ENCODE results near the gene WSCD2. TPM values are rescaled to one million over a fixed set of nuclear protein-coding genes. Genes with fewer than 3 reads are reported as not detected.

Gene WSCD2
- total RNA-seq, 2 experiments from 2014 or later: not detected

GRCh38 chr12:108289350-108290161, 160.5 kb downstream of the WSCD2 start:
- Mint-ChIP-seq H3K4me3 (no peak overlapping the region), H3K4me1 (ENCODE audit: low read depth) (no peaks in the 10 kb centered on the region), H3K27me3 (no peaks in the 10 kb centered on the region), H3K27ac (no peak overlapping the region), H3K9me3 (no peaks in the 10 kb centered on the region), H3K36me3 (ENCODE audit: low read depth) (no peaks in the 10 kb centered on the region)
- ChIA-PET CTCF (no interaction called here), POLR2A (no interaction called here)
- TF ChIP-seq, protein P1, sequence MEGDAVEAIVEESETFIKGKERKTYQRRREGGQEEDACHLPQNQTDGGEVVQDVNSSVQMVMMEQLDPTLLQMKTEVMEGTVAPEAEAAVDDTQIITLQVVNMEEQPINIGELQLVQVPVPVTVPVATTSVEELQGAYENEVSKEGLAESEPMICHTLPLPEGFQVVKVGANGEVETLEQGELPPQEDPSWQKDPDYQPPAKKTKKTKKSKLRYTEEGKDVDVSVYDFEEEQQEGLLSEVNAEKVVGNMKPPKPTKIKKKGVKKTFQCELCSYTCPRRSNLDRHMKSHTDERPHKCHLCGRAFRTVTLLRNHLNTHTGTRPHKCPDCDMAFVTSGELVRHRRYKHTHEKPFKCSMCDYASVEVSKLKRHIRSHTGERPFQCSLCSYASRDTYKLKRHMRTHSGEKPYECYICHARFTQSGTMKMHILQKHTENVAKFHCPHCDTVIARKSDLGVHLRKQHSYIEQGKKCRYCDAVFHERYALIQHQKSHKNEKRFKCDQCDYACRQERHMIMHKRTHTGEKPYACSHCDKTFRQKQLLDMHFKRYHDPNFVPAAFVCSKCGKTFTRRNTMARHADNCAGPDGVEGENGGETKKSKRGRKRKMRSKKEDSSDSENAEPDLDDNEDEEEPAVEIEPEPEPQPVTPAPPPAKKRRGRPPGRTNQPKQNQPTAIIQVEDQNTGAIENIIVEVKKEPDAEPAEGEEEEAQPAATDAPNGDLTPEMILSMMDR (IDR thresholded peaks at IDR 0.05): no peak
- ATAC-seq (ENCODE audit: poor library complexity) (no peak), DNase-seq (no peak)
- no peak overlapping the region for H3K4me3 ChIP-seq (ENCODE audit: low read length)
- no peaks in the 10 kb centered on the region for H3K27me3 ChIP-seq (ENCODE audit: control insufficient read depth in 1 of 2, insufficient read depth in 2 of 2, low read length in 2 of 2)
- no peaks in the 10 kb centered on the region for H3K4me1 ChIP-seq (ENCODE audit: insufficient read depth, low read length)
- no peaks in the 10 kb centered on the region for H3K36me3 ChIP-seq (ENCODE audit: insufficient read depth, low read length)
- intact Hi-C loops (cut with DNase I, micrococcal nuclease): no loop called here
- no peak overlapping the region for H3K27ac ChIP-seq (ENCODE audit: low read depth in 1 of 2, low read length in 2 of 2)
- H3K9me3 ChIP-seq (ENCODE audit: control insufficient read depth in 1 of 2, insufficient read depth in 1 of 2, low read length in 2 of 2): no peaks in the 10 kb centered on the region

- no peaks in the 10 kb centered on the region for H3K36me3 ChIP-seq (ENCODE audit: insufficient read depth, low read length)
- intact Hi-C loops (cut with DNase I, micrococcal nuclease): no loop called here
- H3K4me3 Mint-ChIP-seq: no peak overlapping the region
- H3K27ac ChIP-seq (ENCODE audit: low read depth in 1 of 2, low read length in 2 of 2): no peak overlapping the region
- TF ChIP-seq, protein P1 (IDR thresholded peaks at IDR 0.05): no peak
- no peaks in the 10 kb centered on the region for H3K9me3 ChIP-seq (ENCODE audit: control insufficient read depth in 1 of 2, insufficient read depth in 1 of 2, low read length in 2 of 2)
- H3K4me1 ChIP-seq (ENCODE audit: insufficient read depth, low read length): peaks cover 16% of the 10 kb centered on the region
- ChIA-PET POLR2A (no interaction called here), CTCF (no interaction called here)
- peaks cover 20% of the 10 kb centered on the region for H3K4me1 Mint-ChIP-seq (ENCODE audit: low read depth)
- H3K36me3 Mint-ChIP-seq (ENCODE audit: low read depth): no peaks in the 10 kb centered on the region
- ATAC-seq (ENCODE audit: poor library complexity) (no peak), DNase-seq (no peak)
- no peak overlapping the region for H3K27ac Mint-ChIP-seq
- H3K4me3 ChIP-seq (ENCODE audit: low read length): no peak overlapping the region
- no peaks in the 10 kb centered on the region for H3K27me3 ChIP-seq (ENCODE audit: control insufficient read depth in 1 of 2, insufficient read depth in 2 of 2, low read length in 2 of 2)
- H3K27me3 Mint-ChIP-seq: no peaks in the 10 kb centered on the region
- H3K9me3 Mint-ChIP-seq: no peaks in the 10 kb centered on the region
Observed at GRCh38 chr12:108295641-108296040, 166.6 kb downstream of the WSCD2 start.

GRCh38 chr12:108296945-108297344, 167.9 kb downstream of the WSCD2 start:
- H3K4me1 ChIP-seq (ENCODE audit: insufficient read depth, low read length): peaks cover 18% of the 10 kb centered on the region
- POLR2A ChIA-PET: no interaction called here

More at GRCh38 chr12:108296945-108297344, 167.9 kb downstream of the WSCD2 start:
- Histone ChIP-seq H3K4me3 (ENCODE audit: low read length) (no peak overlapping the region), H3K9me3 (ENCODE audit: control insufficient read depth in 1 of 2, insufficient read depth in 1 of 2, low read length in 2 of 2) (no peaks in the 10 kb centered on the region), H3K27ac (ENCODE audit: low read depth in 1 of 2, low read length in 2 of 2) (no peak overlapping the region), H3K36me3 (ENCODE audit: insufficient read depth, low read length) (no peaks in the 10 kb centered on the region), H3K27me3 (ENCODE audit: control insufficient read depth in 1 of 2, insufficient read depth in 2 of 2, low read length in 2 of 2) (no peaks in the 10 kb centered on the region)
- Mint-ChIP-seq H3K9me3 (no peaks in the 10 kb centered on the region), H3K36me3 (ENCODE audit: low read depth) (no peaks in the 10 kb centered on the region), H3K4me3 (no peak overlapping the region), H3K27me3 (no peaks in the 10 kb centered on the region), H3K27ac (no peak overlapping the region), H3K4me1 (ENCODE audit: low read depth) (peaks cover 25% of the 10 kb centered on the region)
- CTCF ChIA-PET: no interaction called here
- intact Hi-C loops (cut with DNase I, micrococcal nuclease): no loop called here
- no peak for ATAC-seq (ENCODE audit: poor library complexity)
- DNase-seq: peak in 1 of 14 experiments; percentile 45
- TF ChIP-seq, protein P1 (IDR thresholded peaks at IDR 0.05): no peak

All from CD4-positive, alpha-beta T cell (primary cell).